Spleen (tissue), 7 donors: ENCODE results near the gene TENT5D.

ENCODE experiments used
- CTCF ChIP-seq, 11 experiments: fragments of 200-600 bp in 7 of 11; fragments of 450-650 bp in 4 of 11; sonication (generic) in 4 of 11; IDR thresholded peaks in 8 of 11; conservative IDR thresholded peaks in 3 of 11; 1 replicate in 7 of 11; 2 replicates in 4 of 11; pipeline versions ENCODE4 v1.4.0 to v1.8.0; 2016 to 2021; ENCODE audit warnings: antibody characterized with exemption in 11 of 11, inconsistent platforms in 4 of 11, mild to moderate bottlenecking in 1 of 11
- POLR2A ChIP-seq, 3 donors: fragments of 450-650 bp; IDR thresholded peaks; one replicate each; pipeline ENCODE4 v1.5.1; 2017; ENCODE audit warnings: antibody characterized with exemption in 3 of 3, mild to moderate bottlenecking in 1 of 3
- POLR2AphosphoS5 ChIP-seq, 3 donors: sonication (generic); formaldehyde crosslinking; IDR thresholded peaks; one replicate each; pipeline ENCODE4 v1.5.1; 2017; ENCODE audit warnings: antibody characterized with exemption in 3 of 3
- donor health status: DM: no; HTN: no; CAD: no; lungs with moderate emphysema.
- donor health status: DM: no; HTN: no; CAD: no.
- donor health status: DM: no; HTN: no; CAD: no.

DNA sequence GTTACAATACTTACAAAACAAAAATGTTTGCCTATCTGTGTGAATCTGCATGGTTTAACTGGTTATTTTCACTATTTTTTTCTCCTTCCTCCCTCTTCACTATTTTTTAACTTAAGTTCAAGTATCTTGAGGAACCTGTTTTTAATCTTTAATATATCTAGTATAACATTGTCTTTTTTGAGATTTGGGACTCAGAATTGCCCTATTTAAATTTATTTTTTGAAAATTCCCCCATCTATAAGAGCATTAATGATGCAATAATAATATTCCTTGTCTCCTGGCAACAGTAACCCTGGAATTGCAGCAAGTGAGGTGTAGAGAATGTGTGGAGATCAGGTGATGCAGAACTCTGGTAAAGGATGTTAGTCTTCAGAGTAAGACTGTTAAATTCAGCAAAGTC is at the start of gene TENT5D:
- TF ChIP-seq CTCF (IDR thresholded peaks at IDR 0.05 in 8 of 11, conservative IDR thresholded peaks at IDR 0.05 in 3 of 11) (no peak), POLR2AphosphoS5 (IDR thresholded peaks at IDR 0.05) (no peak), POLR2A (IDR thresholded peaks at IDR 0.05) (no peak)
